HG03342 (cell line): ENCODE data around the gene THUMPD2.
"Not testable (repeated sequence)": the region's sequence is repeated elsewhere in the genome, so short reads cannot be mapped to it uniquely, and the experiment has no call there.

Experiments used
- ATAC-seq: cut with Tn5 transposase; IDR thresholded peaks from one replicate; pipeline ENCODE4 v1.9.1; 2021; ENCODE audit warnings: mild to moderate bottlenecking, moderate library complexity; ENCODE audit not compliant: unreplicated experiment

Gene THUMPD2, protein sequence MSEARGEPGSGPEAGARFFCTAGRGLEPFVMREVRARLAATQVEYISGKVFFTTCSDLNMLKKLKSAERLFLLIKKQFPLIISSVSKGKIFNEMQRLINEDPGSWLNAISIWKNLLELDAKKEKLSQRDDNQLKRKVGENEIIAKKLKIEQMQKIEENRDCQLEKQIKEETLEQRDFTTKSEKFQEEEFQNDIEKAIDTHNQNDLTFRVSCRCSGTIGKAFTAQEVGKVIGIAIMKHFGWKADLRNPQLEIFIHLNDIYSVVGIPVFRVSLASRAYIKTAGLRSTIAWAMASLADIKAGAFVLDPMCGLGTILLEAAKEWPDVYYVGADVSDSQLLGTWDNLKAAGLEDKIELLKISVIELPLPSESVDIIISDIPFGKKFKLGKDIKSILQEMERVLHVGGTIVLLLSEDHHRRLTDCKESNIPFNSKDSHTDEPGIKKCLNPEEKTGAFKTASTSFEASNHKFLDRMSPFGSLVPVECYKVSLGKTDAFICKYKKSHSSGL

DNA sequence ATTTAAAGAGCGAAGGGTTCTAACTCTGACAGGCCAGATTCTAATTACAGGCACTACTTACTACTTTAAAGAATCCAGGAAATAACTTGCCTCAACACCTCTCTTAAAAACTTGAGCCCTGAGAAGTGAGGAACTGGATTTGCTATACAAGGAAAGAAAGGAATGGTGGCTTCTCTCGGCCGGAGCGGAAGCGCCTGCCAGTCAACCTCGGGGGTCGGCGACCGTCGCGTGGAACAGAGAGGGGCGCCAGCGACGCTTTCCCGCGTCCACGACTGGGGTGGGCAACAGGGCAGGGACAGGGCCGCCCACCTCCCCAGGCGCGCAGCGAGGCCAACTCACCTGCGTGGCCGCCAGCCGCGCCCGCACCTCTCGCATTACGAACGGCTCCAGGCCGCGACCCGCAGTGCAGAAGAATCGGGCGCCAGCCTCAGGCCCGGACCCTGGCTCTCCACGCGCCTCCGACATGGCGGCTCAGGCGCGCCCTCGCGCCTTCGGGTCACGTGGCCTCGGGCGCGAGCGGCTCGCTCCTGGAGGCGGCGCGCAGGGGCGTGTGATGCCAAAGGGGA is at the start of gene THUMPD2:
THUMPD2 (minus strand) TSS at position 484 of the 566 bp plus-strand sequence; CDS start at position 465, 19 bp downstream.
- peak; percentile 82 for ATAC-seq

DNA sequence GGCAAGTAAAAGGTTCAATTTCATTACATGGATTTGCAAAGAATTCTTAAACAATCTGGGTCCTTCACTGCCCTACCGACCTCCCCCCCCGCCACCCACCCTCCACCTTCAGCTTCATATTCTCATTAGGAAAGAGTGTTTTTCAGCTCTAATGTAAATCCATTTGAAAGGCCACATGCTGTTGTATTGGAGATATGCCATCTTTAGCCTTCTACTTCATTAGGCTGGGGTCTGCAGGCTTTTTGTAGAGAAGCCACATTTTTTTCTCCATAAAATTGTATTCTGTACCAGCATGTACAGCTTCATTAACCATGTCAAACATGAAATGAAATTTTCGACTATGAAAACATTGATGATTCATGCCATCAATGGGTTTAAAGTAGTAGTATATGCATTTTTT is 42.8 kb upstream of the THUMPD2 start:
- no peak for ATAC-seq

DNA sequence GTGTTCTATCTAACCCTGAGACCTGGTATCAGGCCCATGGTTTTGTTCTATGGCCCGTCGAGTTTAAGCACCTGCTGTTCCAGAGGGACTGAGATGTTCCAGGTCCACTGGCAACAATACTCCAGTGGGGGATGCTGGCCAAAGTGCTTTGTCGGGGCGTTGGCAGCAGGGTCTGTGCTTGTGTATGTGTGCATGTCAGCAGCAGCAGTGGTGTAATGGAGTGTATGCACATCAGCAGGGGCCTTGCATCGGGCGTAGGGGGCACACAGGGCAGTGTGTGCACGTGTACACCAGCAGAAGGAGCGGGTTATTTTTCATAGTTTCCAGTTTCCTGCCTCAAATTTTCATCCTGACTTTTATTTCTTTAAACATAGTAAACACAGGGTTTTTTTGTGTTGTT is 37.8 kb upstream of the THUMPD2 start:
- no peak for ATAC-seq

DNA sequence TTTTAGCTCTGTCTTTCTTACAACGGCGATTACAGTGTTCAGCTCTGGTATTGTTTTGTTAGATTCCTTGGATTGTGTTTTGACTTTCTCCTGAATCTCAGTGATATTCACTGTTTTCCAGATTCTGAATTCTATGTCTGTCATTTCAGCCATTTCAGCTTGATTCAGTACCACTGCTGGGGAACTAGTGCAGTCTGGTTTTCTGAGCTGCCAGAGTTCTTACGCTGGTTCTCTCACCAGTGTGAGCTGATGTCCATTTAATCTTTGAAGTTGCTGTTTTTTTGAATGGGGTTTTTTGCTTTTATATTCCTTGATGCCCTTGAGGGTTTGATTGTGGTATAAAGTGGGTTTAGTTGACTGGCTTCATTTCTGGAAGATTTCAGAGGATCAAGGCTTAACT is 37.4 kb upstream of the THUMPD2 start:
- ATAC-seq = no peak

DNA sequence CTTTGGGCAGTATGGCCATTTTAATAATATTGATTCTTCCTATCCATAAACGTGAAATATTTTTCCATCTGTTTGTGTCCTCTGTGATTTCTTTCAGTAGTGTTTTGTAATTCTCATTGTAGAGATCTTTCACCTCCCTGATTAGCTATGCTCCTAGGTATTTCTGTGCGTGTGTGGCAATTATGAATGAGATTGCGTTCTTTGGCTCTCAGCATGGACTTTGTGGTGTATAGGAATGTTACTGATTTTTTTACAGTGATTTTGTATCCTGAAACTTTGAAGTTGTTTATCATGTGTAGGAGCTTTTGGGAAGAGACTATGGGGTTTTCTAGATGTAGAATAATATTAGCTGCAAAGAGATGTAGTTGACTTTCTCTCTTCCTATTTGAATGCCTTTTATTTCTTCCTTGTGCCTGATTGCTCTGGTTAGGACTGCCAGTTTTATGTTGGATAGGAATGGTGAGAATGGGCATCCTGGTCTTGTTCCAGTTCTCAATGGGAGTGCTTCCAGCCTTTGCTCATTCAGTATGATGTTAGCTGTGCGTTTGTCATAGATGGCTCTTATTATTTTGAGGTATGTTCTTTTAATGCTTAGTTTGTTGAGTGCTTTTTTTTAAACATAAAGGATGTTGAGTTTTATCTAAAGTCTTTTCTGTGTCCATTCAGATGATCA is 27.0 kb upstream of the THUMPD2 start:
- ATAC-seq = no peak

DNA sequence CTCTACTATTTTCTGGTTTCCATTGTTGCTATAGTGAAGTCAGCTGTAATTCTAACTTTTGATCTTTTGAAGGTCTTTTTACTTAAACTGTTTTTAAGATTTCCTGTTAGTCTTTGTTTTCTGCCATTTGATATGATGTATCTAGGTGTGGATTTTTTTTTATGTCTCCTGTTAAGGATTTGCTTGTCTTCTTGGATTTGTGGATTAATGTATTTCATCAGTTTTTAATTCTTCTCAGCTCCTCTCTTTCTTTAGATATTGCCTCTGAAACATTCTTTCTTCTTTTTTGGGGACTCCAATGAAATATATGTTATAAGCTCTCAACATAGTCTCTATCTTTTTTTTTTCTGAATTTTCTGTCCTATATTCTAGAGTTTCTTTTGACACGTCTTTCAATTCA is 24.8 kb upstream of the THUMPD2 start:
- ATAC-seq = no peak

DNA sequence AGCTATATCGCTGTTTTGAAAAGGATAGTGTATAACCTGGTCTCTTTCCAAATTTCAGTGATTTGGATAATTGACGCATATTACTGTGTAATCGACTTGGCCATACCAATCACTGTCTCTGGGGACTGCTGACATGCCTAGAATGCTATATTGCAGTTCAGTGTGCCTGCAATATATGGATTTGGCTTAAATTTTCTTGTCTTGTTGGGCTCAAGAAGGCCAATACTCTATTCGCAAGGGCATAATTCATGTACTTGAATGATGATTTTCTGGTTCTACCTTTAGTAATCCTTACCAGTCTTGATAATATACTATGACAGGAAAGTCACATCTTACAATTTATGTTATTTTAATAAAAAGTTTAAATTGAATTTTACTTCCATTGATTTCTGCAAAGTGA is 21.7 kb upstream of the THUMPD2 start:
- ATAC-seq = no peak

DNA sequence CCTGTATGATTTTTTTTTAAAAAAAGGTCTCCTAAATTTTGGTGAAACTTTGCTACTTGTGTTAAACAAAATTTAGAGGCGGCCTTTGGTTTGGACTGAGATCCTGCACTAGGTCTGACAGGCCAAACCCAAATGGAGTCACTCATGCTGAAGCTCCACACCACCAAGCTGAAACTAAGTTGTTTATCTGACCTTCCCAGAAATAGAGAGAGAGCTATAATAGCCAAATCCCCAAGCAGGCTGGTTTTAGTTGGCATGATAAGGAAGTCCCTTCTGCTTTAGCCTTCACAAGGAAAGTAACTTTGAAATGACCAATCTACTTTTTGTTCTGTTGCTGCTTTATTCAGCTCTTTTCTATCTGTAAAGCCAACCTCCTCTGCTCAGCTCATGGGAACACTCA is 17.1 kb upstream of the THUMPD2 start:
- ATAC-seq = no peak

DNA sequence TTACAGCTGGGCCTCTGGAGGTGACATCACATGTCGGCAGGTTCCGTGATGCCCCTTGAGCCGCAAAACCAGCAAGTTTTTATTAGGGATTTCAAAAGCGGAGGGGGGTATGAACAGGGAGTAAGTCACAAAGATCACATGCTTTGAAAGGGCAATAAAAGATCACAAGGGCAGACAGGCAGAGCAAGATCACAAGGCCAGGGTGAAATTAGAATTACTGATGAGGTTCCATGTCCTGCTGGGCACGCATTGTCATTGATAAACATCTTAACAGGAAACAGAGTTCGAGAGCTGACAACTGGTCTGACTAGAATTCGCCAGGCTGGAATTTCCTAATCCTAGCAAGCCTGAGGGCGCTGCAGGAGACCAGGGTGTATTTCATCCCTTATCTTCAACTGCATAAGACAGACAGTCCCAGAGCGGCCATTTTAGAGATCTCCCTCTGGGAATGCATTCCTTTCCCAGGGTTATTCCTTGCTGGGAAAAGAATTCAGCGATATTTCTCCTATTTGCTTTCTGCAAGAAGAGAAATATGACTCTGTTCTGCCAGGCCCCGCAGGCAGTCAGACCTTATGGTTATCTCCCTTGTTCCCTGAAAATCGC is 11.3 kb upstream of the THUMPD2 start:
- ATAC-seq = not testable (repeated sequence)

DNA sequence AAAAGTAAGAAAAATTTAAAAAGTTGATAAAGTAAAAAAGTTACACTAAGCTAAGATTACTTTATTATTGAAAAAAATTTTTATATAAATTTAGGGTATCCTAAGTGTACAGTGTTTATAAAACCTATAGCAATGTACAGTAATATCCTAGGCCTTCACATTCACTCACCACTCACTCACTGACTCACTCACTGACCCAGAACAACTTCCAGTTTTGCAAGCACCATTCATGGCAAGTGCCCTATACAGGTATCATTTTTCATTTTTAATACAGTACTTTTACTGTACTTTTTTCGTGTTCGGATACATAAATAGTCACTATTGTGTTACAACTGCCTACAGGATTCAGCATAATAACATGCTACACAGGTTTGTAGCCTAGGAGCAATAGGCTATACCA is 8.9 kb upstream of the THUMPD2 start:
- no peak for ATAC-seq

DNA sequence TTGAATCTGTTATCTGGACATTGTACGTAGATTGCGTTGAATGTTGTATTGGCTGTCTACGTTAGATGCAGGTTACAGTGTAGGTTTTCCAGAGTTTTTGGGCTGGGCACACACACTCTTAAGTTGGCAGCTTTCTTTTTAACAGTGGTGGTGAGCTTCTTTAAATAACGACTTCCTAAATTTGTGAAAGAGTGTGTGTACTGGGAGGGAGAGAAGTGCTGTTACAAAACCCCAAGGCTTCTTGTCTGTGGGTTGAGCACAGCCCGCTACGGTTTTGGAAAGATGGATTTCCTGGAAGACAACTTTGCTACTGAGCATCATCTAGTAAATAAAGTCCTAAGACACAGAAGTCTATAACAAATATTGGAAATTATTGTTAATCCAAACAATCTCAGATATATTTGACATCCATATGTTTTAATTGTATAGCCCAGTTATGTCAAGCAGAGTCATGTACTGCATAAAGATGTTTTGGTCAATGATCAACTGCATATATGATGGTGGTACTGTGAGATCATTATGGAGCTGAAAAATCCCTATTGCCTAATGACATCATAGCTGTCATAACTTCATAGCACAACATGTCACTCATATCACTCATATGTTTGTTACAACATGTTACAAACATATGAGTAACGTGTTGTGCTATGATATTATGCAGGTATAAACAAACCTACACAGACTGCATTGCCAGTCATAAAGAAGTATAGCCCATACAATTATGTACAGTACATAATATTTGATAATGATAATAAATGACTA is 7.9 kb upstream of the THUMPD2 start:
- no peak for ATAC-seq

DNA sequence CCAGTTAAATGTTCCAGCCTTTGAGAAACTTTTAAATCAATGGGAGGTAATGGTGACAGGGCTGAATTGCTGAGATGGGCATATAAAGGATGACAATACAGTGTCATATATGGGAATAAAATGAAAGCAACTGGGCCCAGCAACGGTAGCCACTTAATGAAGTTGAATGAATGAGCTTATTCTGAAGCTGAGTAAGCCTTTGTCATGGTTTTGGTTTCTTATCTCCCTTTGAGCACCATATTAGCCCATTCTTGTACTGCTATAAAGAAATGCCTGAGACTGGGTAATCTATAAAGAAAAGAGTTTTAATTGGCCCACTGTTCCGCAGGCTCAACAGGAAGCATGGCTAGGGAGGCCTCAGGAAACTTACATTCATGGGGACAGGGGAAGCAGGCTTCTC is 3.5 kb upstream of the THUMPD2 start:
- ATAC-seq = no peak

DNA sequence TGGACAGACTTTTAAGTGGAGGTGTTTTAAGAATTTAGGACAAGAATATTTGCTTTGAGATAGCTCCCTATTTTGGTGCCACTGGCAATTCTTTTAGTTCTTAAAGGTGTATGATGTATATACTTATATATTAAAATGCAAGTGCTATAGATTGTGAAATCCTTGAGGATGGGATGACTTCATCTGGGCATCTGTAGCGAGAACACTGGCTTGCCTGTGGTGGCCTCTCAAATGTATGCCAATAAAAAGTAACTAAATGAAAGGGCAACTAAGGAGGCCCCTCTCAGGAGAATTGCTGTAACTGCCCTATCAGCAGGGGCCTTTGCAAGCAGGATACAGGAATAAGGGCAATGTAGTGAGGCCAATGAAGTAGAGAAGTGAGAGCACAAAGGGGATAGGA is 2.6 kb upstream of the THUMPD2 start:
- no peak for ATAC-seq

DNA sequence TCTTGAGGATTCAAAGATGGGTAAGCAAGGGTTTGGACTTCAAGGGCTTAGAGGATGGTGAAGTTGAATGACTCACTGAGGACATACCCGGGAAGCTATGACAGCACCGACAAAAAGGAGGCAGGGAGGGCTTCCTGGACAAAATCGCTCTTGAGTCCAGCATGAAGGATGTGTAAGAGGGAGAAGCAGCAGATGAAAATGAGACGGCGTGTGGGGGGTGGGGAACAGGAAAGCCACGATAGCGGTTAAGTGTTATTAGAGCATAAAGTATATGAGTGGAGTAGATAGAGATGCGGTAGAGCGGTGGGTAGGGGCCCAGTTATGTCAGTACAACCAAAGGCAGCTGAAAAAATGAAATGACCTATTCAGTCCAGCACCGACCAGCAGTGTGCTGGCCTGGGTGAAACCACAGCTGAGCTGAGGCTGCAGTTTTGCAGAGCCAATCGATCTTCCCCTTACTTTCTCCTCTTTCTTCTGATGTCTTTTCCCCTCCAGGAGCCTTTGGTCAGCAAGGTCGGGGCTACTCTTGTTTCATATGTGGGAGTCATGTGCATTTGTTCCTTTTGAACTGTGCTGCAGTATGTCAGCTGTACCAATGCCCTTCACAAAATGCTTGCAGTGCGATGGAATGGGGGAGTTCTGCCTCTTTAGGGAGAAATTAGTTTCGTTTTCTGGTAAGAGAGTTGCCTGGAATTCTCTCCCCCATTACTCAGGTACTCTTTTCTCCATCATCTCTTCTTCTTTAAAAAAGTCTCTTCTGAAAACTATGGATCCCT is 2.0 kb upstream of the THUMPD2 start:
- no peak for ATAC-seq

DNA sequence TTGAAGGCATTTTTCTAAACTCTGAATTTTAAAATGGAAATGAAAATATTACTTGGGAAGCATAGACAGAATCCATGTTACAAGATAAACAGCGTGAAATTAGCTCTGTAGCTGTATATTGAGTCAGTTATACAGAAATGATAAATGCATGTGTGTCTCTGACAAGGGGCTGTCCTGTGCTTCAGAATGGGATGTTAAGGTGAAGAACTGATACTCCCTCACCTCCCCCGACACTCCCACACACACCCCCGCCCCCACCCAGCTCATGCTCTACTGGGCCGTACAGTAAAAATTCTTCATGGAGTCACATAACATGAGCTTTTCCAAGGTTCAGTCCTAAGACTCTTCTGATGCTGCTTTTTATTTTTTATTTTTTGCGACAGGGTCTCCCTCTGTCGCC is 869 bp upstream of the THUMPD2 start:
- ATAC-seq = no peak

DNA sequence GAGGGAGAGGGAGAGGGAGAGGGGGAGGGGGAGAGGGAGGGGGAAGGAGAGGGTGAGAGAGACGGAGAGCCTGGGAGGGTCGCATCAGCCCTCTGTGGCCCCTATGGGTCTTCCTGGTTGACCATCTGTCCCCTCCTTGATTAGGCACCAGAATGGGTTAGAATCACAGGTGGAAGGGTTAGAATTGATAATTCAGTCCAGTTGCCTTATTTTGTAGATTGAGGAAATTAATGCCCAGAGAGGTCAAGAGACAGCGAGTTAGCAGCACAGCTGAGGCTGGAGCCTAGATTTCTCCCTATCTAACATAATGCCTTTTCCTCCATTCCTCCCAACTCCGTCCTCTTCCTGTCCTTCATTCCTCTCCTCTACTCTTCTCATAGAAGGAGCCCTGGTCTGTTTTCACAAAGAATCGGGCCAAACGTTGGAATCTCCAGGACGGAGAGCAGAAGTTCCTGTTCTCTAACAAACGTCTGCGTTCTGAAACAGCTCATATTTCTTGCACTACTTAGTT is 338 bp upstream of the THUMPD2 start:
- ATAC-seq = no peak

DNA sequence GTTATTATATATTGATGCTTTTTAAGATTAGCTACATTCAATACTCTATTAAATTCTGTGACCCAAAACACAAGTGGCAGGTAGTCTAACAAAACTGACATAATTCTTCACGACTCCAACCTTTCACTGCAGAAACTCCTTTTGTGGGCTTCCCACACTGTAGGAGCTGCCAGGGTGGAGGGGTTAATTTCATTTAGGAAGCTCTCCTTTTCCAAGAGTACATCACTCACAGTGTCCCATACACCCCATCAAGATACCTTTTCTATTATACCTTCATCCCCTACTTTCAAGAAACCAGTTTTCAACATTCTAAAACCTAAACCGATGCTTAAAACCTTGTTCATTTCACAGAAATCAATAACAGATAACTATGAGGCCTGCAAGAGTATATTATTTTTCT is 825 bp downstream of the THUMPD2 start:
- no peak for ATAC-seq

DNA sequence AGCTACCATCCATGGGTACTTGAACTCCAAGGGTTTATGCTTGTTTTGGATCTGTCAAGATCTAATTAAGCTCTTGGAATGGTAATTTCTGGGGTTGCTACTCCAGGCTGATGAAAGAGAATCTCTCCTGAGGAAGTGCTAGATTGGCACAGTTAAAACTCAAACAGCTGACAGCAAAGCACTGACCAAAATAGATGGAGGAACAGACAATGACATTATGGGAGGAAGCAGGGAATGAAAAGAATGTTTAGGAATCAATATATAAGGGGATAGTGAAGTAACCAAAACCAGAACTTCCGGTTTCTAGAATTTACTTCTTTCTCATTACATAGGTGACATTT is 6.3 kb downstream of the THUMPD2 start:
- no peak for ATAC-seq

DNA sequence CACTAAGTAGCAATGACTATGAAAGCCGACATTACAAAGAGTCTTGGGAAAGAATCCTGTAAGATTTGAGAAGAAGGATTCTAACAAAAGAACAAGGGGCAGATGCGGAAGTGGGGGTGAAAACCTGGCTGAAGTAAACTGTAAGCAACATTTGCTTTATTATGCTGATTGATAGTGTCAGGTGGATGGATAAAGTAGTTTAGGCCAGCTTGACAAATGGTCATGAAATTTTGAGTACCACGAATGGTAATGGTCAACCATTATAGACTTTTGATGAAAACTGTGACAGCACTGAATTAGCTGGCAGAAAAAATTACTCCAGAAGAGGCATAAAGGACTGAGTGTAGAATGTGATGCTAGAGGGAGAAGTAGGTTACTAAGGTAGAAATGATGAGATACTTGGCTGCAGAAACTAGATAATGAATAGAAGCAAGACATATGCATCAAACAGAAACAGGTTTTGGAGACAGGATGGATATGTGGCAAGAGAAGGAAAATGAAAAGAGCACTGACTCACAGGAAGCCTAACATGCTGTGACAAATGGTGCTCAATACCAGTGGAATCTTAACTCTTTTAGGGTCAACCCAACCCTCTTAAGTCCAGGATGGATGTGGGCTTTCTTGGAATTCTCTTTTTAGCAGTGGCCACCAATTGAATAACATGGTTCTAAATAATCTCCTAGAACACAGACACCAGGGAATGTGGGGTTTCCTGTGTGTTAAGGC is 6.8 kb downstream of the THUMPD2 start:
- ATAC-seq = no peak
